Measurements from ENCODE around the gene LRCH3.

The LRCH3 gene

GRCh38 chr3:197793247-197793646, 2.2 kb downstream of the LRCH3 start:
- FAIRE-seq, result no peak

GRCh38 chr3:197794115-197794514, 3.1 kb downstream of the LRCH3 start:
- FAIRE-seq, result no peak

GRCh38 chr3:197795200-197795599, 4.1 kb downstream of the LRCH3 start:
- no peak for FAIRE-seq

GRCh38 chr3:197796087-197796486, 5.0 kb downstream of the LRCH3 start:
- no peak for FAIRE-seq

GRCh38 chr3:197798863-197799262, 7.8 kb downstream of the LRCH3 start:
- FAIRE-seq, result no peak

- no peak for FAIRE-seq
These were observed 9.3 kb downstream of the LRCH3 start for GRCh38 chr3:197800379-197800778.

GRCh38 chr3:197801891-197802778, 11.1 kb downstream of the LRCH3 start:
- no peak for FAIRE-seq

GRCh38 chr3:197802779-197803459, 11.9 kb downstream of the LRCH3 start:
- no peak for FAIRE-seq

- FAIRE-seq, result no peak
These were observed 13.5 kb downstream of the LRCH3 start for GRCh38 chr3:197804511-197804910.

- no peak for FAIRE-seq
These were observed 17.0 kb downstream of the LRCH3 start for GRCh38 chr3:197807969-197808587.

GRCh38 chr3:197809356-197810020, 18.4 kb downstream of the LRCH3 start:
- FAIRE-seq, result no peak

- FAIRE-seq, result no peak
These were observed 19.8 kb downstream of the LRCH3 start for GRCh38 chr3:197810901-197811300.

GRCh38 chr3:197811343-197811742, 20.3 kb downstream of the LRCH3 start:
- no peak for FAIRE-seq

- no peak for FAIRE-seq
These were observed 23.3 kb downstream of the LRCH3 start for GRCh38 chr3:197814372-197814771.

GRCh38 chr3:197820550-197821335, 29.7 kb downstream of the LRCH3 start:
- no peak for FAIRE-seq

- FAIRE-seq, result no peak
These were observed 38.5 kb downstream of the LRCH3 start for GRCh38 chr3:197829397-197830045.

- FAIRE-seq, result no peak
These were observed 39.4 kb downstream of the LRCH3 start for GRCh38 chr3:197830308-197830966.

GRCh38 chr3:197830967-197831313, 39.9 kb downstream of the LRCH3 start:
- FAIRE-seq, result no peak

- FAIRE-seq, result no peak
These were observed 43.1 kb downstream of the LRCH3 start for GRCh38 chr3:197833930-197834715.

GRCh38 chr3:197835509-197835908, 44.5 kb downstream of the LRCH3 start:
- no peak for FAIRE-seq

- FAIRE-seq, result no peak
These were observed 45.2 kb downstream of the LRCH3 start for GRCh38 chr3:197836244-197836643.

Measured in TTC549 (cell line).